ENCODE data around the gene GYS1.
A peak's percentile ranks its signal among the peaks of the same experiment; 100 is the strongest.

Gene GYS1

GRCh38 chr19:48962849-48963165 is 30.3 kb downstream of the GYS1 start:
- peak in 1 of 2 experiments; percentile 16 for DNase-seq

DNA sequence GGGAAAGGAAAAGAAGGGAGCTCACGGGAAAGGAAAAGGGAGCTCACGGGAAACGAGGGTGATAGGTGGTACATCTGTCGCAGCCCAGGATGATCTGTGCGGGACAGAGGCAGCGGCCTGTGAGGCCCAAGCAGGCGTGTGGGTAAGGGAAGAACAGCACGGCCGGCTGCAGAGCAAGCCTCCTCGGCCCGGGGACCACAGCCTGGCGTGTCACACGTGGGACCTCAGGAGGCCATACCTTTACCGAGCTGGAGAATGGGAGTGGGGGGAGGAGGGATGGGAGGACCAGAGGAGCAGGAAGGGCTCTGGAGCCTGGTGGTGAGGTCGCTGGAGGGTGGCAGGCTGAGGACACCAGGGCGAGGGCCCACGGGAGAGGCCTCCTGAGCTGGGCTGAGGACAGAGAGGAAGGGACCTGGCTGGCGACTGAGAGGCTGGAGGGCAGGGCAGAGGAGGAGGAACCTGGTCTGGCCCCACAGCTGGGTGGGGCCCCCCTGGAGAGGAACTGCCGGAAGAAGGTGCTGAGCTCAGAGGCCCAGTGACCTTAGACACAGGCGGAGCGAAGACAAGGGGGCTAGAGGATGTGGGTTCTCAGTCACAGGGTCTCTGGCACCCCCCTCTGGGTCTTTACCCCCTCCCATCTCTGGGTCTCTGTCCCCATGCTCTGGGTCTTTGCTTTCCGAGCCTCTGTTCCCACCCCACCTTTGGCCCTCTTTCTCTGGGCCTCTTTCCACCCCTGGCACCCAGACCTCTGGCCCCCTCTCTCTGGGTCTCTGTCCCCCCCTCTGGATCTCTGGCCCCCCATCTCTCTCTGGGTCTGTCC is 30.9 kb downstream of the GYS1 start:
- DNase-seq: peak; percentile 62 to 71

DNA sequence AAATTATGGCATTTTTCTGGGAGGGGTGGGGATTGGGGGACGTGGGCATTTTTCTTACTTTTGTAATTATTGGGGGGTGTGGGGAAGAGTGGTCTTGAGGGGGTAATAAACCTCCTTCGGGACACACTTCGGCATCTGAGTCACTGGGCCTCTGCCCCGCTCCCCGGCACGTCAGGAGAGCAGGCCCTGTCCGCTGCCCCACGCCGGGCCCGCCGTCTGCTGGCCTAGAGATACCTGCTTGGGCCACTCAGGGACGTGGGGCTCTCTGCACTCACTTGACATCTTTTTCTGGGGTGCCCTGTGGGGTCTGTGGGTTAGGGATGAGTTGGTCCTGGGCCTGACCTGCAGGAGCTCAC is 31.5 kb downstream of the GYS1 start:
- no peak for DNase-seq

- DNase-seq: no peak
These were observed 32.0 kb downstream of the GYS1 start for GRCh38 chr19:48961051-48961649.

GRCh38 chr19:48959341-48960239 is 33.5 kb downstream of the GYS1 start:
- no peak for DNase-seq

- DNase-seq: no peak
These were observed 35.1 kb downstream of the GYS1 start for GRCh38 chr19:48958006-48958405.

DNA sequence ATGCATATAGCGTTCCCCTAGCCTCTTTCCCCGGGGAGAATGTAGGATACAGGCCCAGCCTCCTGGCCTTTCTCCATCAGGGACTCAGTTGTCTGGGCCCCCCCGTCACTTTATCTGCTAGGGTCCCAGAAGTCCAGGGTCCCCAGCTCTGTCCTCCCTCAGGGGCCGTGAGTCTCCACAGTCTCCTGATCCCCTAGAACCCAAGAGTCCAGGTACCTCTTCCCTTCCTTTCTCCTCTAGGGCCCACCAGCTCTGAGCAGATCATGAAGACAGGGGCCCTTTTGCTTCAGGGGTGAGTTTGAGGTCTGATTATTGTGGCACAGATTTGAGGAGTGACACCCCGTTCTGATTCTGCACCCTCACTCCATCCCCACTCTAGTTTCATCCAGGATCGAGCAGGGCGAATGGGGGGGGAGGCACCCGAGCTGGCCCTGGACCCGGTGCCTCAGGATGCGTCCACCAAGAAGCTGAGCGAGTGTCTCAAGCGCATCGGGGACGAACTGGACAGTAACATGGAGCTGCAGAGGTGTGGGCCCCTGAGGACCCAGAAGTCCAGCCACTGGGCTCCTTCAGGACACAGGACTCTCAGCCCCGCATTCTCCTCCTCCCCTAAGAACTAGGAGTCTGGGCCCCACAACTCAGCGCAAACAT is 37.7 kb downstream of the GYS1 start:
- no peak for DNase-seq

DNA sequence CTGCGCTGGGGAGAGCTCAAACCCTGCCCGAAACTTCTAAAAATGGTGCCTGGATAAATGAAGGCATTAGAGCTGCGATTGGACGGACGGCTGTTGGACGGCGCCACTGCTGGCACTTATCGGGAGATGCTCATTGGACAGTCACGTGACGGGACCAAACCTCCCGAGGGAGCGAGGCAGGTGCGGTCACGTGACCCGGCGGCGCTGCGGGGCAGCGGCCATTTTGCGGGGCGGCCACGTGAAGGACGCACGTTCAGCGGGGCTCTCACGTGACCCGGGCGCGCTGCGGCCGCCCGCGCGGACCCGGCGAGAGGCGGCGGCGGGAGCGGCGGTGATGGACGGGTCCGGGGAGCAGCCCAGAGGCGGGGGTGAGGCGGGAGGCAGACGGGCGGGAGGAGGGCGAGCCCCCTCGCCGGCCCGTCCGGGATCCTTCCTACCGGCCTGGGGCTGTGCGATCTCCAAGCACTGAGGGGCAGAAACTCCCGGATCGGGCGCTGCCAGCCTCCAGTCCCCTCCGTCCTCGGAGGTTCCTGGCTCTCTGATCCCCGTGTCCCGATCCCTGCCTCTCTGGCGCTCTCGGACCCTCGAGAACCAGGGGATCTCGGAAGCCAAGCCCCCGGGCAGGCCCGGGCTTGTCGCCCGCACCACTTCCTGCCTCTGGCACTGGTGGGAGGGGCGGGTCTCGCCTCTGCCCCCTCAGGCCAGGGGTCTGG is 38.4 kb downstream of the GYS1 start, which contains the start of gene BAX:
Gene BAX (plus strand): TSS at position 281 of the 713 bp plus-strand sequence. CDS start 54 bp downstream, at position 335.
- DNase-seq: peak; percentile 89 to 90

DNA sequence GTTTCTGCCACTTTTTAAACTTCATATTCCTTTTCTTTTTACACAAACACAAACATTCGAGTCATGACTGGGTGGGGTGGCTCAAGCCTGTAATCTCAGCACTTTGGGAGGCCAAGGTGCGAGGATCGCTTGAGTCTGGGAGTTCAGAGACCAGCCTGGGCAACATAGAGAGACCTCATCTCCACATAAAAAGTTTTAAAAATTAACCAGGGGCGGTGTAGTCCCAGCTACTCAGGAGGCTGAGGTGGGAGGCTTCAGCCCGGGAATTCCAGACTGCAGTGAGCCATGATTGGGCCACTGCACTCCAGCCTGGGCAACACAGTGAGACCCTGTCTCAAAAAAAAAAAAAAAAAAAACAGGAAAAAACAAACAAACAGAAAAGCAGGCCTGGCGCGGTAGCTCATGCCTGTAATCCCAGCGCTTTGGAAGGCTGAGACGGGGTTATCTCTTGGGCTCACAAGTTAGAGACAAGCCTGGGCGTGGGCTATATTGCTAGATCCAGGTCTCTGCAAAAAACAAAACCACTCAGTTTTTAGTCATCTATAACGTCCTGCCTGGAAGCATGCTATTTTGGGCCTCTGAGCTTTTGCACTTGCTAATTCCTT is 39.0 kb downstream of the GYS1 start:
- DNase-seq: no peak

GRCh38 chr19:48953141-48953540 is 40.0 kb downstream of the GYS1 start:
- no peak for DNase-seq

DNA sequence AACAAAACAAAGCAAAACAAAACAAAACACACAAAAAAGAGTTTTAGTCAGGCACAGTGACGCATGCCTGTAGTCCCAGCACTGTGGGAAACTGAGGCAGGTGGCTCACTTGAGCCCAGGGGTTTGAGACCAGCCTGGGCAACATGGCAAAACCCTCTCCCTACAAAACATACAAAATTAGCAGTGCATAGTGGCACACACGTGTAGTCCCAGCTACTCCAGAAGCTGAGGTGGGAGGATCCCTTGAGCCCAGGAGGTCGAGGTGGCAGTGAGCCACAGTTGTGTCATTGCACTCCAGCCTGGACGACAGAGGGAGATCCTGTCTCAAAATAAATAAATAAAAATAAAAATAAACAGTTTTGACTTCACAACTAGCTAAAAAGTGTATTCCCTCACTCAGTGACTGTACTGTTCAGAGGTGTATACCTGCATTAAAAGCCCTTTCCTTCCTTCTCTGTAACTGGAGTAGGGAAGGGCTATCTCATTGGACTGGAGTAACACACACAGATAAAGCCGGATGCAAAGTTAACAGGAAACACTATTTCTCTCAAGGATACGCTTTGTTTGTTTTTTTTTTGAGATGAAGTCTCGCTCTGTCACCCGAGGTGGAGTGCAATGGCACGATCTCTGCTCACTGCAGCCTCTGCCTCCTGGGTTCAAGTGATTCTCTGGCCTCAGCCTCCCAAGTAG is 42.1 kb downstream of the GYS1 start:
- no peak for DNase-seq

DNA sequence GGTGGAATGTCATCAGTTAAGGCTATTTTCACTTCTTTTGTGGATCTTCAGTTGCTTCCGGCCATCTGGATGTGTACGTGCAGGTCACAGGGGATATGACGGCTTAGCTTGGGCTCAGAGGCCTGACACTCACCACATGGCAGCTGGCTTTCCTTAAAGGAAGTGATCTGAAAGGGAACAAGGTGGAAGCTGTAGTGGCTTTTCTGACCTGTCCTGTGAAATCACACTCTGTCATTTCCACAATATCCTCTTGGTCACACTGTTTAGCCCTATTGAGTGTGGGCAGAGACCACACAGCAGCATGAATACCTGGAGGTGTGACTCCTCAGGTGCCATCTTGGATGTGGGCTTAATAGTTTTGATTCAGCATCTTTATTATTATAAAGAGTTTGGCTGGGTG is 43.0 kb downstream of the GYS1 start:
- no peak for DNase-seq

DNA sequence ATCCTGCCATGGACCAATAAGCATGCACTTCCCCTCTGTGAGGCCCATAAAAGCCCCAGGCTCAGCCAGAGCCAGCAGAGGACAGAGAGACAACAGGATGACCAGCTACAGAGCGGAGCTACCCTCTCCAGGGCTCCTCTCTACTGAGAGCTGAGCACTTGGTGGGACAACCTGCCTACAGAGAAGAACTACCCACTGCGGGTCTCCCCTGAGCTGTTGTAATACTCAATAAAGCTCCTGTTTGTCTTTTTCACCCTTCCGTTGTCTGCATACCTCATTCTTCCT is 45.9 kb downstream of the GYS1 start:
- DNase-seq: no peak

- no peak for DNase-seq
These were observed 46.4 kb downstream of the GYS1 start for GRCh38 chr19:48946463-48947257.

DNA sequence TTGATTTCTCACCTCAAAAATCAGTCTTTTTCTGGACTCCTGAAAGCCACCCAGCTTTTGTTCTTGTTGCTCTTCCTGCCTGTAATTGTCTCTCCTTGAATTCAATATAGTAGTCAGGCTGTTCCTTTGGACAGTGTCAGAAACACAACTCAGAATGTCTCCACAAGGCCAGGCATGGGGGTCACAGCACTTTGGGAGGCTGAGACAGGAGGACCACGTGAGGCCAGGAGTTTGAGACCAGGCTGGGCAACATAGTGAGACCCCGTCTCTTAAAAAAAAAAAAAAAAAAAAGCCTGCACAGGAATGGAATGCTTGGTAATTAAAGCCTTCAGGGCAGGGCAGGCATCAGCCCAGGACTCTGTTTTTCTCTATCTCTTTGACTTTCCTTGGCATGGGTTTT is 47.3 kb downstream of the GYS1 start:
- no peak for DNase-seq

GRCh38 chr19:48945415-48945814 is 47.7 kb downstream of the GYS1 start:
- DNase-seq: no peak

DNA sequence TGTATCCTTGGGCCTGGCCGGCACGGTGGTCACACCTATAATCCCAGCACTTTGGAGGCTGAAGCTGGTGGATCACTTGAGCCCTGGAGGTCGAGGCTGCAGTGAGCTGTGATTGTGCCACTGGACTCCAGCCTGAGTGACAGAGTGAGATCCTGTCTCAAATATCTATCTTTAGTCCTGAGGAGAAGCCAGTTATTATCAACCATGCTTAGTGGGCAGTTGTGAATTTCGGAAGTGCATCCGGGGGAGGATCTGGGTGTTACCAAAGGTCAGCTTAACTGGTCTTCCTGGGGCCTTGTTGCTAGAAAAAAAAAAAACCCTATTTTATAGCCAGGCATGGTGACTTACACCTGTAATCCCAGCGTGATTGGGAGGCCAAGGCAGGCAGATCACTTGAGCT is 50.0 kb downstream of the GYS1 start:
- no peak for DNase-seq

GRCh38 chr19:48940902-48941301 is 52.2 kb downstream of the GYS1 start:
- no peak for DNase-seq

GRCh38 chr19:48938256-48938655 is 54.9 kb downstream of the GYS1 start:
- DNase-seq: no peak

DNA sequence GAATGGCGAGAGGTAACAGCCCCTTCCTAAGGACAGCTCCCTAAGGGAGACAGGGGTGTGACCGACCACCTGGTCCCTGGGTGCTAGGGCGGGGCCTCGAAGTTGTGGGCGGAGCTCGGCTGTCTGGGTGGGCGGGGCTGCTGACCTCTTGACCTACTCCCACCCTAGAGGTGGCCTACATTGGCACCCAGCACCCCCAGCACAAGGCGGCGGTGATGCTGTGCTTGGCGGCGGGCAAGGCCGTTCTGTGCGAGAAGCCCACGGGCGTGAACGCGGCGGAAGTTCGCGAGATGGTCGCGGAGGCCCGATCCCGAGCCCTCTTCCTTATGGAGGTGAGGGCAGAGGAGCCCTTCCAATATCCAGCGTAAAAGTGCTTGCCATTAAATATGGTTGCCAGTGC is 57.2 kb downstream of the GYS1 start:
- DNase-seq: no peak

GRCh38 chr19:48934837-48935236 is 58.3 kb downstream of the GYS1 start:
- no peak for DNase-seq
